NT2/D1 (cell line): ENCODE data around the gene FBXL12.

Experiments
- SUZ12 ChIP-seq: IDR thresholded peaks from 2 replicates; pipeline ENCODE4 v1.6.1; 2011; ENCODE audit not compliant: insufficient read length, insufficient read depth; ENCODE audit errors: extremely low read depth
- ZNF274 ChIP-seq: IDR thresholded peaks from 2 replicates; pipeline ENCODE4 v1.6.1; 2011; ENCODE audit warnings: mild to moderate bottlenecking, low read depth, low read length

GRCh38 chr19:9768175-9769112 lies 50.4 kb downstream of the FBXL12 start, which contains the start of gene ZNF846:
- no peak for TF ChIP-seq SUZ12
- no peak for TF ChIP-seq ZNF274
